H9 (cell line): ENCODE results near the gene APBB2. TPM values are rescaled to one million over a fixed set of nuclear protein-coding genes. Genes with fewer than 3 reads are reported as not detected.
A peak's percentile ranks its signal among the peaks of the same experiment; 100 is the strongest.

Experiments
- DNase-seq: peaks from one replicate; pipeline ENCODE4 v3.0.0-alpha.2; 2017
- H2AFZ ChIP-seq: one replicate; pipeline ENCODE4 v1.6.1; 2013; ENCODE audit warnings: mild to moderate bottlenecking, low read length, control low read depth, moderate library complexity
- H2AK5ac ChIP-seq: 2 replicates; pipeline ENCODE4 v1.6.1; 2013; ENCODE audit warnings: low read length, control low read depth, mixed read lengths; ENCODE audit not compliant: insufficient read length
- H2BK120ac ChIP-seq: one replicate; pipeline ENCODE4 v1.6.1; 2013; ENCODE audit warnings: low read depth, mild to moderate bottlenecking, low read length, control low read depth, inconsistent platforms; ENCODE audit not compliant: poor library complexity, severe bottlenecking
- H2BK12ac ChIP-seq: 2 replicates; pipeline ENCODE4 v1.6.1; 2013; ENCODE audit warnings: low read length, control low read depth, mixed read lengths, low read depth; ENCODE audit not compliant: insufficient read length
- H2BK15ac ChIP-seq: 2 replicates; pipeline ENCODE4 v1.6.1; 2013; ENCODE audit warnings: low read depth, low read length, control low read depth
- H2BK20ac ChIP-seq: one replicate; pipeline ENCODE4 v1.6.1; 2013; ENCODE audit warnings: low read depth, mild to moderate bottlenecking, low read length, control low read depth, inconsistent platforms; ENCODE audit not compliant: poor library complexity, severe bottlenecking
- H2BK5ac ChIP-seq: 2 replicates; pipeline ENCODE4 v1.6.1; 2013; ENCODE audit warnings: low read length, control low read depth, mixed read lengths; ENCODE audit not compliant: insufficient read length
- H3K14ac ChIP-seq: 2 replicates; pipeline ENCODE4 v1.6.1; 2013; ENCODE audit warnings: low read length, control low read depth; ENCODE audit not compliant: insufficient read depth
- H3K18ac ChIP-seq: 2 replicates; pipeline ENCODE4 v1.6.1; 2013; ENCODE audit warnings: low read depth, mild to moderate bottlenecking, mixed read lengths, low read length, control low read depth; ENCODE audit not compliant: insufficient read length
- H3K23ac ChIP-seq: 2 replicates; pipeline ENCODE4 v1.6.1; 2013; ENCODE audit warnings: low read length, control low read depth, mixed read lengths, low read depth; ENCODE audit not compliant: insufficient read length
- H3K23me2 ChIP-seq: 2 replicates; pipeline ENCODE4 v1.6.1; 2013; ENCODE audit warnings: low read depth, mild to moderate bottlenecking, mixed read lengths, low read length, control low read depth; ENCODE audit not compliant: insufficient read length, poor library complexity, severe bottlenecking
- H3K27ac ChIP-seq: 2 replicates; pipeline ENCODE4 v1.5.1; 2013; ENCODE audit warnings: low read length, control low read depth, mixed read lengths, low read depth; ENCODE audit not compliant: insufficient read length
- H3K27me3 ChIP-seq: 2 replicates; pipeline ENCODE4 v1.6.1; 2013; ENCODE audit warnings: low read length, control low read depth, inconsistent platforms; ENCODE audit not compliant: insufficient read depth
- H3K4ac ChIP-seq: 2 replicates; pipeline ENCODE4 v1.6.1; 2013; ENCODE audit warnings: low read depth, mild to moderate bottlenecking, control low read depth, inconsistent platforms, low read length, moderate library complexity
- H3K4me1 ChIP-seq: 2 replicates; pipeline ENCODE4 v1.6.1; 2013; ENCODE audit warnings: low read length, control low read depth, inconsistent platforms; ENCODE audit not compliant: insufficient read depth
- H3K4me2 ChIP-seq: 2 replicates; pipeline ENCODE4 v1.6.1; 2013; ENCODE audit warnings: low read length, control low read depth, mixed read lengths; ENCODE audit not compliant: insufficient read length, insufficient read depth
- H3K56ac ChIP-seq: 2 replicates; pipeline ENCODE4 v1.6.1; 2013; ENCODE audit warnings: low read depth, mild to moderate bottlenecking, mixed read lengths, low read length, control low read depth; ENCODE audit not compliant: insufficient read length
- H3K79me1 ChIP-seq: 2 replicates; pipeline ENCODE4 v1.6.1; 2013; ENCODE audit warnings: low read depth, mild to moderate bottlenecking, moderate library complexity, low read length, control low read depth, inconsistent platforms; ENCODE audit not compliant: insufficient read depth, poor library complexity, severe bottlenecking
- H3K79me2 ChIP-seq: 2 replicates; pipeline ENCODE4 v1.6.1; 2013; ENCODE audit warnings: low read length, control low read depth, inconsistent platforms; ENCODE audit not compliant: insufficient read depth
- H3K9ac ChIP-seq: 2 replicates; pipeline ENCODE4 v1.6.1; 2013; ENCODE audit warnings: low read length, control low read depth, mixed read lengths; ENCODE audit not compliant: insufficient read length; ENCODE audit errors: extremely low read depth
- H3K9me3 ChIP-seq: one replicate; pipeline ENCODE4 v1.6.1; 2013; ENCODE audit warnings: low read depth, low read length, inconsistent platforms; ENCODE audit not compliant: control insufficient read depth
- H3T11ph ChIP-seq: one replicate; pipeline ENCODE4 v1.6.1; 2013; ENCODE audit warnings: mild to moderate bottlenecking, low read length, control low read depth, inconsistent platforms
- H4K20me1 ChIP-seq: one replicate; pipeline ENCODE4 v1.6.1; 2013; ENCODE audit not compliant: control insufficient read depth, insufficient read length, insufficient read depth
- H4K5ac ChIP-seq: 2 replicates; pipeline ENCODE4 v1.6.1; 2013; ENCODE audit warnings: low read depth, mild to moderate bottlenecking, mixed read lengths, low read length, control low read depth; ENCODE audit not compliant: insufficient read length
- H4K8ac ChIP-seq: replicated peaks from 2 replicates; pipeline ENCODE4 v1.6.1; 2013; ENCODE audit warnings: low read length, control low read depth, mixed read lengths, low read depth; ENCODE audit not compliant: insufficient read length
- H4K91ac ChIP-seq: 2 replicates; pipeline ENCODE4 v1.6.1; 2013; ENCODE audit warnings: low read depth, mild to moderate bottlenecking, moderate library complexity, mixed read lengths, low read length, control low read depth; ENCODE audit not compliant: insufficient read length
- H3K27ac Mint-ChIP-seq, 3 experiments: 2 replicates in 2 of 3; 3 replicates in 1 of 3; pipeline ENCODE4 v1.8.0; 2020 to 2021; ENCODE audit warnings: mixed read lengths in 3 of 3, mild to moderate bottlenecking in 1 of 3, moderate library complexity in 1 of 3
- H3K27me3 Mint-ChIP-seq: 2 replicates; pipeline ENCODE4 v1.8.0; 2021; ENCODE audit warnings: low read depth, mild to moderate bottlenecking, moderate library complexity, mixed read lengths
- H3K36me3 Mint-ChIP-seq, 3 experiments: 2 replicates in 2 of 3; 3 replicates in 1 of 3; pipeline ENCODE4 v1.8.0; 2020 to 2021; ENCODE audit warnings: low read depth in 3 of 3, mixed read lengths in 3 of 3; ENCODE audit not compliant: insufficient read depth in 1 of 3
- H3K4me1 Mint-ChIP-seq, 2 experiments: 2 replicates each; pipeline ENCODE4 v1.8.0; 2020; ENCODE audit warnings: mixed read lengths in 2 of 2
- H3K4me3 Mint-ChIP-seq, 2 experiments: 2 replicates in 1 of 2; 3 replicates in 1 of 2; pipeline ENCODE4 v1.8.0; 2020 to 2021; ENCODE audit warnings: mild to moderate bottlenecking in 2 of 2, mixed read lengths in 2 of 2, moderate library complexity in 1 of 2
- H3K9me3 Mint-ChIP-seq, 2 experiments: 2 replicates in 1 of 2; 3 replicates in 1 of 2; pipeline ENCODE4 v1.8.0; 2020; ENCODE audit warnings: mild to moderate bottlenecking in 2 of 2, mixed read lengths in 2 of 2, moderate library complexity in 1 of 2
- WGBS: extraction: QIAGEN DNeasy Blood & Tissue Kit; methylation state at CpG from one replicate; pipeline ENCODE4 v1.1.7; 2013; ENCODE audit warnings: missing lambda C conversion rate, low lambda C conversion rate, mixed read lengths; ENCODE audit not compliant: insufficient read length; ENCODE audit errors: extremely low coverage; 5-methylcytosine and 5-hydroxymethylcytosine counted together
- total RNA-seq: library from RNA; stranded (reverse); gene quantifications from 2 replicates; pipeline ENCODE4 v1.2.1, GENCODE V29; 2021
- TF ChIP-seq, protein P1 (sequence below): fragments of 200-600 bp; sonication (generic); conservative IDR thresholded peaks from 3 replicates; pipeline ENCODE4 v1.8.0; 2021; ENCODE audit warnings: antibody characterized with exemption, mild to moderate bottlenecking

Gene APBB2
- total RNA-seq, 1 experiment from 2014 or later = 39.6 TPM

DNA sequence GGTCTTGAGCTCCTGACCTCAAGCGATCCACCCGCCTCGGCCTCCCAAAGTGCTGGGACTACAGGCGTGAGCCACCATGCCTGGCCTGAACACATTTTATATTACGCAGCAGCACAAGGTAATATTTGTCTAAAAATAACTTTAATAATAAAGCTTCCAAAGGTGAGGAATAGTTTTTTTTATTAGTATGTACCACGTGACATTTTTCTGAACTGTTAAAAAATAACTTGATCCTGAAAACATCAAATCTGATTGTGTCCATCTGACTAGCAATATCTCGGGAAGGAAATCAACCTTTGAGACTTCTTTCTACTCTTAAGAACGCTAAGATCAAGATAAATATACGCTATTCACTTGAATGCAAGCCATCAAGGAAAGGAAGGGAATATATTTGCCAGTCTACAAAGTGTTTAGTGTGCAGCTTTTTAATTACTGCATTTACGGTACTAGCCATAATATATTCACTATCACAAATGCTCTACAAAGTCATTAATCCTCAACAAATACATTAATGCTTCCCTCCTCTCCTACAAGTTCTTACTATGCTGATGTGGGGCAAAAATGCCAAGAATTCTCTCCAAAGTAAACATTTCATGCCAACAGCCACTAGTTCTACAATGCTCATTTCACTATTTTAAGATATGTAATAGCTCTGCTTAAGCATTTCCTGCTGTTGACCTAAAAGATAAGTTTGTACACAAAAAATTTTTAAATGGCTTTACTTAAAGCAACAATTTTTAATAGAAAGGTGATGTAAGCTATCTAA, 143.6 kb downstream of the APBB2 start:
- H3K27ac ChIP-seq = no peak overlapping the region
- WGBS = no CpG with 5 or more reads among the region's 10 CpGs
- TF ChIP-seq, protein P1, sequence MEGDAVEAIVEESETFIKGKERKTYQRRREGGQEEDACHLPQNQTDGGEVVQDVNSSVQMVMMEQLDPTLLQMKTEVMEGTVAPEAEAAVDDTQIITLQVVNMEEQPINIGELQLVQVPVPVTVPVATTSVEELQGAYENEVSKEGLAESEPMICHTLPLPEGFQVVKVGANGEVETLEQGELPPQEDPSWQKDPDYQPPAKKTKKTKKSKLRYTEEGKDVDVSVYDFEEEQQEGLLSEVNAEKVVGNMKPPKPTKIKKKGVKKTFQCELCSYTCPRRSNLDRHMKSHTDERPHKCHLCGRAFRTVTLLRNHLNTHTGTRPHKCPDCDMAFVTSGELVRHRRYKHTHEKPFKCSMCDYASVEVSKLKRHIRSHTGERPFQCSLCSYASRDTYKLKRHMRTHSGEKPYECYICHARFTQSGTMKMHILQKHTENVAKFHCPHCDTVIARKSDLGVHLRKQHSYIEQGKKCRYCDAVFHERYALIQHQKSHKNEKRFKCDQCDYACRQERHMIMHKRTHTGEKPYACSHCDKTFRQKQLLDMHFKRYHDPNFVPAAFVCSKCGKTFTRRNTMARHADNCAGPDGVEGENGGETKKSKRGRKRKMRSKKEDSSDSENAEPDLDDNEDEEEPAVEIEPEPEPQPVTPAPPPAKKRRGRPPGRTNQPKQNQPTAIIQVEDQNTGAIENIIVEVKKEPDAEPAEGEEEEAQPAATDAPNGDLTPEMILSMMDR = no peak

More for the DNA sequence above, 143.6 kb downstream of the APBB2 start:
- Mint-ChIP-seq H3K27ac (peak overlapping the region in 1 of 3 experiments; percentile 72; a peak in 3 of 7 replicates), H3K4me1 (peaks cover 23 to 27% of the 10 kb centered on the region in 2 experiments), H3K36me3 (no peaks in the 10 kb centered on the region), H3K9me3 (no peaks in the 10 kb centered on the region), H3K27me3 (no peaks in the 10 kb centered on the region), H3K4me3 (no peak overlapping the region)
- H3K27me3 ChIP-seq = no peaks in the 10 kb centered on the region
- H2BK5ac ChIP-seq = no peak overlapping the region
- H4K8ac ChIP-seq = no peak overlapping the region
- H2BK20ac ChIP-seq = no peak overlapping the region
- no peak overlapping the region for H3K18ac ChIP-seq
- H4K5ac ChIP-seq = no peak overlapping the region
- no peaks in the 10 kb centered on the region for H4K20me1 ChIP-seq
- no peak overlapping the region for H3K56ac ChIP-seq
- no peak overlapping the region for H3K14ac ChIP-seq
- no peak overlapping the region for H2AK5ac ChIP-seq
- H3K4me2 ChIP-seq = no peak overlapping the region
- no peaks in the 10 kb centered on the region for H3K23me2 ChIP-seq
- no peak overlapping the region for H2BK120ac ChIP-seq
- H4K91ac ChIP-seq = no peak overlapping the region
- no peak overlapping the region for H2BK15ac ChIP-seq
- H3K79me1 ChIP-seq = no peaks in the 10 kb centered on the region
- no peak overlapping the region for H3K4ac ChIP-seq
- no peak overlapping the region for H2AFZ ChIP-seq
- no peak overlapping the region for H3T11ph ChIP-seq
- no peak overlapping the region for H3K23ac ChIP-seq
- H3K9ac ChIP-seq = no peak overlapping the region
- H3K79me2 ChIP-seq = no peaks in the 10 kb centered on the region
- peaks cover 8% of the 10 kb centered on the region; the same call in 1 of the 2 replicates for H3K4me1 ChIP-seq
- no peaks in the 10 kb centered on the region for H3K9me3 ChIP-seq
- DNase-seq = no peak
- H2BK12ac ChIP-seq = no peak overlapping the region
